ENCODE results near the gene OR52E6. TPM values are rescaled to one million over a fixed set of nuclear protein-coding genes. Genes with fewer than 3 reads are reported as not detected.

Gene OR52E6
- total and polyA plus RNA-seq, 4 donors, result not detected

DNA sequence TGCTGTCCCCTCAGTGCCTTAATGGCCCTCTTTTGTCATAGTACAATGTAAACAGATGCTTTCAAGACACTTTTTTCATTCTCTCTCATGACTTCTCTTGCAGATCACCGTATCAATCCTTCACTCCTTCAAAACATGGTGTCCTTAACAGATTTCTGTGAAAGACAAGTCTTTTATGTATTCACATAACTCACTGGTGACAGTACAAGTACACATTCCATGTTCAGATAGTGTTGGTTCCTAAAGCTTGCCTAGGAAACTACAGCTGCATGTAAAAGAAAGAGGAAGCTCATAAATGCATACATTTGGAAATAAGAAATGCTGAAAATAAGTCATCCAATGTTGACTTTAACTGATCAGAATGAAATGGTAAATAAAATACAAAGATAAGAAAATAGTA is 5.0 kb upstream of the OR52E6 start (continued):
- no peak for TF ChIP-seq GABPA (IDR thresholded peaks at IDR 0.05 in 1 of 2, conservative IDR thresholded peaks at IDR 0.05 in 1 of 2)

DNA sequence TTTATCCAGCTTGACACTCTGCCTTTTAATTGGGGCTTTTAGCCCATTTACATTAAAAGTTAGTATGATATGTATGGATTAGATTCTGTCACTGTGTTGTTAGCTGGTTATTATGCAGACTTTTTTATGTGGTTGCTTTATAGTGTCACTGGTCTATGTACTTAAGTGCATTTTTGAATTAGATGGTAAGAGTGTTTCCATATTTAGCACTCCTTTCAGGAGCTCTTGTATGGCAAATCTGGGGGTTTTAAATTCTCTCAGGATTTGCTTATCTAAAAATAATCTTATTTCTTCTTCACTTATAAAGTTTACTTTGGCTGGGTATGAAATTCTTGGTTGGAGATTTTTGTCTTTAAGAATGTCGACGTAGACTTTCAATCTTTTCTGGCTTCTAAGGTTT is 4.0 kb downstream of the OR52E6 start:
- Histone ChIP-seq H3K36me3 (ENCODE audit: control insufficient read depth in 4 of 4, insufficient read depth in 3 of 4, low read depth in 1 of 4, low read length in 3 of 4) (no peaks in the 10 kb centered on the region), H3K4me3 (ENCODE audit: low read depth in 1 of 3, low read length in 3 of 3) (no peak overlapping the region), H3K4me1 (ENCODE audit: control insufficient read depth in 4 of 4, insufficient read depth in 4 of 4, low read length in 3 of 4) (no peaks in the 10 kb centered on the region), H3K27me3 (ENCODE audit: control insufficient read depth in 4 of 4, insufficient read depth in 4 of 4, low read length in 3 of 4) (no peaks in the 10 kb centered on the region), H3K27ac (ENCODE audit: low read depth in 1 of 2, low read length in 2 of 2) (no peak overlapping the region), H3K9me3 (ENCODE audit: control insufficient read depth in 4 of 4, low read length in 3 of 4) (no peaks in the 10 kb centered on the region), H3K9ac (ENCODE audit: low read depth in 1 of 2, low read length in 2 of 2) (no peak overlapping the region)
- TF ChIP-seq TAF1 (conservative IDR thresholded peaks at IDR 0.05) (no peak), EGR1 (IDR thresholded peaks at IDR 0.05; ENCODE audit: low read depth in 2 of 2) (no peak), NR2F2 (IDR thresholded peaks at IDR 0.05) (no peak), FOXA1 (IDR thresholded peaks at IDR 0.05) (no peak), GABPA (IDR thresholded peaks at IDR 0.05 in 1 of 2, conservative IDR thresholded peaks at IDR 0.05 in 1 of 2) (no peak), FOXA2 (IDR thresholded peaks at IDR 0.05) (no peak), YY1 (IDR thresholded peaks at IDR 0.05) (no peak)
- TF ChIP-seq, protein P1, sequence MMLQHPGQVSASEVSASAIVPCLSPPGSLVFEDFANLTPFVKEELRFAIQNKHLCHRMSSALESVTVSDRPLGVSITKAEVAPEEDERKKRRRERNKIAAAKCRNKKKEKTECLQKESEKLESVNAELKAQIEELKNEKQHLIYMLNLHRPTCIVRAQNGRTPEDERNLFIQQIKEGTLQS (IDR thresholded peaks at IDR 0.05), result no peak
- 90% methylated on average over 2 of the region's 2 CpGs for WGBS
- no peak for DNase-seq (ENCODE audit: low spot score)

DNA sequence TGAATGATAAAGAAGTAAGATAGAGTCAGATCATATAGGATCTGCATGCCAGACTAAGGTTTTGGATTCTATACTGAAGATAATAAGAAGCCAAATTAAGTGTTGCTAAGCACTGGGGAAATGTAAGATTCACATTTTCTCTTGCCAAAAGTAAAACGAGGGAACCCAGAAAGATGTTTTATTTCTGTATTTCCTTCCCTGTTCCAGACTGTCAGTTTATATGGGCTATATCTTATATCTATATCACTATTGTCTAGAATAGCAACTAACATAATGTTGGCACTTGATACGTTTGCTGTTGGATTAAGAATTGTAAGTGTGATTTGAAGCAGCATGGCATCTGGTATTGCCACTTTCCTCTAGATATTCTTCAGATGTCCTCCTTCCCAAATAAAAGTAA is 8.3 kb downstream of the OR52E6 start:
- TF ChIP-seq SP1 (IDR thresholded peaks at IDR 0.05), result no peak
- TF ChIP-seq EGR1 (IDR thresholded peaks at IDR 0.05; ENCODE audit: low read depth in 2 of 2), result no peak
- TF ChIP-seq GABPA (IDR thresholded peaks at IDR 0.05 in 1 of 2, conservative IDR thresholded peaks at IDR 0.05 in 1 of 2), result no peak
- TF ChIP-seq HNF4G (IDR thresholded peaks at IDR 0.05), result no peak
- TF ChIP-seq, protein P2, sequence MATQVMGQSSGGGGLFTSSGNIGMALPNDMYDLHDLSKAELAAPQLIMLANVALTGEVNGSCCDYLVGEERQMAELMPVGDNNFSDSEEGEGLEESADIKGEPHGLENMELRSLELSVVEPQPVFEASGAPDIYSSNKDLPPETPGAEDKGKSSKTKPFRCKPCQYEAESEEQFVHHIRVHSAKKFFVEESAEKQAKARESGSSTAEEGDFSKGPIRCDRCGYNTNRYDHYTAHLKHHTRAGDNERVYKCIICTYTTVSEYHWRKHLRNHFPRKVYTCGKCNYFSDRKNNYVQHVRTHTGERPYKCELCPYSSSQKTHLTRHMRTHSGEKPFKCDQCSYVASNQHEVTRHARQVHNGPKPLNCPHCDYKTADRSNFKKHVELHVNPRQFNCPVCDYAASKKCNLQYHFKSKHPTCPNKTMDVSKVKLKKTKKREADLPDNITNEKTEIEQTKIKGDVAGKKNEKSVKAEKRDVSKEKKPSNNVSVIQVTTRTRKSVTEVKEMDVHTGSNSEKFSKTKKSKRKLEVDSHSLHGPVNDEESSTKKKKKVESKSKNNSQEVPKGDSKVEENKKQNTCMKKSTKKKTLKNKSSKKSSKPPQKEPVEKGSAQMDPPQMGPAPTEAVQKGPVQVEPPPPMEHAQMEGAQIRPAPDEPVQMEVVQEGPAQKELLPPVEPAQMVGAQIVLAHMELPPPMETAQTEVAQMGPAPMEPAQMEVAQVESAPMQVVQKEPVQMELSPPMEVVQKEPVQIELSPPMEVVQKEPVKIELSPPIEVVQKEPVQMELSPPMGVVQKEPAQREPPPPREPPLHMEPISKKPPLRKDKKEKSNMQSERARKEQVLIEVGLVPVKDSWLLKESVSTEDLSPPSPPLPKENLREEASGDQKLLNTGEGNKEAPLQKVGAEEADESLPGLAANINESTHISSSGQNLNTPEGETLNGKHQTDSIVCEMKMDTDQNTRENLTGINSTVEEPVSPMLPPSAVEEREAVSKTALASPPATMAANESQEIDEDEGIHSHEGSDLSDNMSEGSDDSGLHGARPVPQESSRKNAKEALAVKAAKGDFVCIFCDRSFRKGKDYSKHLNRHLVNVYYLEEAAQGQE (IDR thresholded peaks at IDR 0.05), result no peak
- no peak for TF ChIP-seq FOXA1 (IDR thresholded peaks at IDR 0.05)
- no peak for TF ChIP-seq HNF4A (conservative IDR thresholded peaks at IDR 0.05)
- TF ChIP-seq, protein P3, sequence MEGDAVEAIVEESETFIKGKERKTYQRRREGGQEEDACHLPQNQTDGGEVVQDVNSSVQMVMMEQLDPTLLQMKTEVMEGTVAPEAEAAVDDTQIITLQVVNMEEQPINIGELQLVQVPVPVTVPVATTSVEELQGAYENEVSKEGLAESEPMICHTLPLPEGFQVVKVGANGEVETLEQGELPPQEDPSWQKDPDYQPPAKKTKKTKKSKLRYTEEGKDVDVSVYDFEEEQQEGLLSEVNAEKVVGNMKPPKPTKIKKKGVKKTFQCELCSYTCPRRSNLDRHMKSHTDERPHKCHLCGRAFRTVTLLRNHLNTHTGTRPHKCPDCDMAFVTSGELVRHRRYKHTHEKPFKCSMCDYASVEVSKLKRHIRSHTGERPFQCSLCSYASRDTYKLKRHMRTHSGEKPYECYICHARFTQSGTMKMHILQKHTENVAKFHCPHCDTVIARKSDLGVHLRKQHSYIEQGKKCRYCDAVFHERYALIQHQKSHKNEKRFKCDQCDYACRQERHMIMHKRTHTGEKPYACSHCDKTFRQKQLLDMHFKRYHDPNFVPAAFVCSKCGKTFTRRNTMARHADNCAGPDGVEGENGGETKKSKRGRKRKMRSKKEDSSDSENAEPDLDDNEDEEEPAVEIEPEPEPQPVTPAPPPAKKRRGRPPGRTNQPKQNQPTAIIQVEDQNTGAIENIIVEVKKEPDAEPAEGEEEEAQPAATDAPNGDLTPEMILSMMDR (IDR thresholded peaks at IDR 0.05; ENCODE audit: low read depth, low read length, missing input control), result no peak
- TF ChIP-seq, protein P4, sequence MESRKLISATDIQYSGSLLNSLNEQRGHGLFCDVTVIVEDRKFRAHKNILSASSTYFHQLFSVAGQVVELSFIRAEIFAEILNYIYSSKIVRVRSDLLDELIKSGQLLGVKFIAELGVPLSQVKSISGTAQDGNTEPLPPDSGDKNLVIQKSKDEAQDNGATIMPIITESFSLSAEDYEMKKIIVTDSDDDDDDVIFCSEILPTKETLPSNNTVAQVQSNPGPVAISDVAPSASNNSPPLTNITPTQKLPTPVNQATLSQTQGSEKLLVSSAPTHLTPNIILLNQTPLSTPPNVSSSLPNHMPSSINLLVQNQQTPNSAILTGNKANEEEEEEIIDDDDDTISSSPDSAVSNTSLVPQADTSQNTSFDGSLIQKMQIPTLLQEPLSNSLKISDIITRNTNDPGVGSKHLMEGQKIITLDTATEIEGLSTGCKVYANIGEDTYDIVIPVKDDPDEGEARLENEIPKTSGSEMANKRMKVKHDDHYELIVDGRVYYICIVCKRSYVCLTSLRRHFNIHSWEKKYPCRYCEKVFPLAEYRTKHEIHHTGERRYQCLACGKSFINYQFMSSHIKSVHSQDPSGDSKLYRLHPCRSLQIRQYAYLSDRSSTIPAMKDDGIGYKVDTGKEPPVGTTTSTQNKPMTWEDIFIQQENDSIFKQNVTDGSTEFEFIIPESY (IDR thresholded peaks at IDR 0.05), result no peak
- no peak for TF ChIP-seq YY1 (IDR thresholded peaks at IDR 0.05)
- TF ChIP-seq RAD21 (IDR thresholded peaks at IDR 0.05), result no peak
- no peak for TF ChIP-seq RXRA (IDR thresholded peaks at IDR 0.05)
- TF ChIP-seq, protein P5, sequence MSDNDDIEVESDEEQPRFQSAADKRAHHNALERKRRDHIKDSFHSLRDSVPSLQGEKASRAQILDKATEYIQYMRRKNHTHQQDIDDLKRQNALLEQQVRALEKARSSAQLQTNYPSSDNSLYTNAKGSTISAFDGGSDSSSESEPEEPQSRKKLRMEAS (IDR thresholded peaks at IDR 0.05), result no peak
- TF ChIP-seq TAF1 (conservative IDR thresholded peaks at IDR 0.05), result no peak
- TF ChIP-seq, protein P1 (IDR thresholded peaks at IDR 0.05), result no peak
- no peak for TF ChIP-seq NR2F2 (IDR thresholded peaks at IDR 0.05)
- H3K4me1 ChIP-seq (ENCODE audit: control insufficient read depth in 4 of 4, insufficient read depth in 4 of 4, low read length in 3 of 4), result no peaks in the 10 kb centered on the region
- H3K27ac ChIP-seq (ENCODE audit: low read depth in 1 of 2, low read length in 2 of 2), result no peak overlapping the region
- no peak overlapping the region for H3K4me3 ChIP-seq (ENCODE audit: low read depth in 1 of 3, low read length in 3 of 3)
- H3K9ac ChIP-seq (ENCODE audit: low read depth in 1 of 2, low read length in 2 of 2), result no peak overlapping the region
- H3K36me3 ChIP-seq (ENCODE audit: control insufficient read depth in 4 of 4, insufficient read depth in 3 of 4, low read depth in 1 of 4, low read length in 3 of 4), result no peaks in the 10 kb centered on the region
- WGBS, result 48% methylated on average over 2 of the region's 2 CpGs
- H3K9me3 ChIP-seq (ENCODE audit: control insufficient read depth in 4 of 4, low read length in 3 of 4), result no peaks in the 10 kb centered on the region
- DNase-seq (ENCODE audit: low spot score), result no peak
- peaks cover 0 to 4% (median 0%) of the 10 kb centered on the region in 4 donors for H3K27me3 ChIP-seq (ENCODE audit: control insufficient read depth in 4 of 4, insufficient read depth in 4 of 4, low read length in 3 of 4)
